Activated T-cell treated with anti-CD3 and anti-CD28 coated beads for 4 hours (primary cell): Measurements from ENCODE around the gene JCAD.
"Not testable (repeated sequence)": the region's sequence is repeated elsewhere in the genome, so short reads cannot be mapped to it uniquely, and the experiment has no call there.

Experiments used
- DNase-seq: peaks from one replicate; pipeline ENCODE4 v3.0.0-alpha.2; 2020

The JCAD gene

GRCh38 chr10:30017966-30018365 lies 41.4 kb downstream of the JCAD start:
- no peak for DNase-seq

DNA sequence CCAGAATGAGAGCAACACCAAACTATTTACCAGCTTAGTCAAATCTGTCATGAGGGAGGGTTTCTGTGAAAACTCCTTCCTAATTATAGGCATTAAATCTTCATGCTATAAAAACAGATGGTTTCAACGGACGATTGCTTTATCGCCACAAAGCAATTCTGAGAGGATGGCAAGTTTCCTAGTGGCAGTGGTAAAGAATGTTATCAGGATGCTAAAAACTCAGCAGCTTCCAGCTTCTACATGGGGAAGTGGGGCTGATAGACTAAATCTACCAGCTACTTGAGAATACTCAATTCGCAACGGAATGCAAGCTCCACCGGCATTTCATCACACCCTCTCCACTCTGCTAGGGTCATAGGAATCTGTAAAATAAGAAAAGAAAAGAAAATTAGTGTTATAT lies 41.8 kb downstream of the JCAD start:
- DNase-seq = no peak

DNA sequence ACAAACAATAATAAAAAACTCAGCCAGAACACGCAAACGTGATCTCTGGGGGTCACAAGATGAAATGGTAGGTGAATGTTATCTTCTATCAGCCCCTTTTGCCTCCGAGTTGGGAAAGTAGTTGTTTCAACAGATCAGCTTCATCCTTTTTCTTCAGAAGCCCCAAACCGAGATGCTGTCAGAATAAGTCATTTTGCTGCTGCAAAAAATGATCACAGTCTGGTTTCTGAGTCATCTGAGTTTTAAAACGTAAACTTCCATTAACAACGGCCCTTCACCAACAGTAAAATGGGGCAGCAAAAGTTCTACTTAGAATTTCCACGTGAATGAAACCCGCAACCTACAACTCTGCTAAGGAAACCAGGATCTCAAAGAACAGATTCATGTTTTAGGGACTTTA lies 44.9 kb downstream of the JCAD start:
- DNase-seq = no peak

- DNase-seq = no peak
Observed at GRCh38 chr10:30013757-30014156, 45.6 kb downstream of the JCAD start.

GRCh38 chr10:30011956-30012647 lies 47.3 kb downstream of the JCAD start:
- no peak for DNase-seq

DNA sequence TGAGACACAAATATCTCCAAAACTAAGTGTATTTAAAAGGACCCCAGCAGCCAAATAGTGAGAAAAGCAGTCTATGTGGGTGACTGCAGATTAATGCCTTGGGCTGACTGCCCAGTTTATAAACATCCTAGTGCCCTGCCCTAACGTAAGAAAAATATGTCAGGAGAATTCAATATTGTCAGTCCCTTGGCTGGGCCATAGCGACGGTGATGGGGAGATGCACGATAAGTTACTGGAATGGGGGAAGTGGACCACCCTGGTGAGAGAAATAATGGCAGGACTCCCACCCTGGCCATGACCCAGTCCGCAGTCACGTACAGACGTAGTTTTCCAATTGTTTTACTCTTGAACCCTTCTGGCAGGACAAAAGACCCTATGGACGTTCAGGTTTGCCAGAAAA lies 48.0 kb downstream of the JCAD start:
- no peak for DNase-seq

- DNase-seq = no peak
Observed at GRCh38 chr10:30007406-30007805, 52.0 kb downstream of the JCAD start.

GRCh38 chr10:30006410-30006809 lies 53.0 kb downstream of the JCAD start:
- DNase-seq = no peak

- not testable (repeated sequence) for DNase-seq
Observed at GRCh38 chr10:30005116-30005515, 54.3 kb downstream of the JCAD start.

DNA sequence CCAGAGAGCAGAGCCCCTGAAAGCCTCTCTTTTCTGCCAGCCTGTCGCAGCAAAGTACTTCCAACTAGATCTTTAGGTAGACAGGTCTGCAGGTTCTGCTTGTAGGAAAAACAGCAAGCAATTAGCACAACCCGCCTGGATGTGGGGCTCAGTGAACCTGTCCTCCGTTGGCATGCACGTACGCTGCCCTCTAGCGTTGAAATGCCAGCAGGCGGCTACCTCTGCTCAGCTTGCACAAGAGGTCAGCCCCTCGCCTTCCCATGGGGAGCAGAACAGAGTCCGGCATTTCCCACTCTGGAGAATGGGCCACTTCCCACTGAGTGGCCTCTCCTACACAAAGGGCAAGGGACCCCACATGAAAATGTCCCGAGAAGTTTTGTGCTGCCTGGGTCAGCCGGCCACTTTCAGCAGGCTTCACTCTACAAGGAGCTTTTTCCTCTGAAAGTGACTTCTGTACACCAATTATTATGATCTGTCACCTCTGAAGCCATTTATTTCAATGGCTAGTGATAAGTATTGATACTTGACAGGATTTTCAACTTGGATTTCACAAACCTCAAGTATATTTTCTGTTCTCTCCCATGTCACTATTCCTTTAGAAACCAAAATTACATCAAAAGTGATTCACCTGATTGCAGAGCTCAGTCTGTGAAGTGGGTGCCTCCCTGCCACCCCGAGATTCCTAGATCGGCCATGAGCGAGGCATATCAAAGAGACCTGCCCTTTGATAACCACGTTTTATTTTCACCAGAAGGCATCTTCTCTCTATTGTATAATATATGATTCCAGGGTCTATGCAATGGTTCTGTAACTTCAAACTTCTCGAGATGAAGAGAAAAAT lies 56.7 kb downstream of the JCAD start:
- peak; percentile 36 for DNase-seq

GRCh38 chr10:30000802-30001571 lies 58.4 kb downstream of the JCAD start:
- no peak for DNase-seq

- DNase-seq = peak; percentile 66
Observed at GRCh38 chr10:29998142-29998808, 61.1 kb downstream of the JCAD start.

DNA sequence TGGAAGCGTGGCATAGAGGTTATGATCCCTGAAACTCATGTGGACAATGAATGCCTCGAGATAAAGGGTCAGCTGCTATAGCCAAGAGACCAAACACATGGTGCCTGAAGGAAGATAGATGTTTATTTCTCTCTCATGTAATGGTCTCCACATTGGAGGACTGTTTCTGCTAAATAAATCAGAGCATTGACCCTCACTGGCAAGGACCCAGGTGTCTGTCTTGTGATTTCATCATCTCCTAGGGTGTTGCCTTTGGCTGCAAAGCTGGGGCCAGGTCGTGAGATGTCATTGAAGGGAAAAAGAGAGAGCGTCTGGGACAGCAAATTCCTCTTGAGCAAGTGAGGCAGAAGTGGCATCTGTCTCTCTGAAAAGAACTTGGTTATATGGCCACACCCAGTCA lies 64.6 kb downstream of the JCAD start:
- DNase-seq = no peak

DNA sequence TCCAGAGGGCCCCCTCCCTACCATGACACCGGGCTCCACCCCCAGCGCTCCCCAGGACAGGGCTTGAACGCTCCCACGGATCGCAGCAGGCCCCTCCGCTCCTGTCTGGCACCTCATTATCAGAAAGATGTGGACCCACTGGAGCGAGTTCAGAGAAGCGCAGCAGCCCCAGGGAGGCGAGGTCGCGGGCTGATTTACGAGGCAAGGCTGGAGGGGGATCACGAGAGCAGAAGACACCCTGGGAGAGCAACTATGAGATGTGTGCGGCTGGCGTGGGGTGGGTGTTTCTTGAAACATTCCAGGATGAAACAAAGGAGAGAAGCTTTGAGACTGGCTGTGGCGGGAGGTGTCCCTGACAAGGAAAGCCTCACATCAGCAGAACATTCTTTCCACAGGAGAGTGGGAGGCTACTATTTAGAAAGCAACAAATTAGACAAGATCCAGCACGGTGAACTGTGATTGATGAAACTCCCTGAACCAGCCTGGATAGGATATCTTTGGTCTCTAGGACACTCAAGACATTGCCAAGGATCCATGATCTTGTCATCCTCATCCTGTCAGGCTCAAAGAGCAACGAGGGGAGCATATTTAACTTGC lies 66.0 kb downstream of the JCAD start:
- DNase-seq = no peak

DNA sequence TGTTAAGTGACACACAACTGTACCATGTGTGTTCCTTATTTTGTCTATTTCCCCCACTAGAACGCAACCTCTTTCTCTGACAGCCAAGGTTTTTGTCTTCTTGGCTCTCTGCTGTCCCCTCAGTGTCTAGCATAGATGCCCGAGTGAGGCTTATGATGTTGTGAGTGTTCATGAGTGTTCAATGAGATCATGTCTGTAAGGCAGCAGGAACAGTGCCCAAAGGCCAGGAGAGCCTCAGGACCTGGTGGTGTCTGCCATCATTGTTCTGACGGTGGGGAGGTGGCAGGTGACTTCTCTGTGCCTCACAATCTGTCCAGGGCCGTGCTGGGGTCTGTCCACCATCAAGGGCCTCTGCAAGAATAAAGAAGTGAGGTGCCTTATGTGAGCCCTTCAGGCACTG lies 66.5 kb downstream of the JCAD start:
- no peak for DNase-seq

GRCh38 chr10:29991382-29991781 lies 68.0 kb downstream of the JCAD start:
- DNase-seq = no peak

- DNase-seq = no peak
Observed at GRCh38 chr10:29987471-29987870, 71.9 kb downstream of the JCAD start.

DNA sequence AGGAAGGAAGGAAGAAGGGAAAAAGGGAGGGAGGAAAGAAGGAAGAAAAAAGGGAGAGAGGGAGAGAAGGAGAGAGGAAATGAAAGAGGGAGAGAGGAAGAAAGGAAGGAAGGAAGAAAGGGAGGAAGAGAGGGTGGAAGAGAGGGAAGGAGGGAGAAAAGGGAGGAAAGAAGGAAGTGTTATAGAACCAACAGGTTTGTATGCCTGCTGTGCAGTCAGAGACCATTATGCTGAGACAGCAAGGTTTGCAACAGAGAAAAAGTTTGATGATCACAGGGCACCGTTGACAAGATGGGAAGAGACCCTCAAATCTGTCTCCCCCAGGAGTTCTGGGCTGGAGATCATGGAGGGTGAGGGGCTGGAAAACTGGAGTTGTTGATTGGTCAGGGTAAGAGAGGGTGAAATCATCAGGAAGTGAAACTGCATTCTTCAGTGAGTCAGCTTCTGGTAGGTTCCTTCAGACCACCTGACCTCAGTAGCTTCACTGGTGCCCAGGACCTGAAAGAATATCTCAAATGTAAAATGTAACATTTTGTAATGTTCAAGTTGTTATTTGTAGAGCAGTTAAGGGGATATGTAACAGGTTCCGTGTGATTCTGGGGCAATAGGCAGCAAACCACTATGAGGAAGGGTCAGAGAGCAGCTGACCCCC lies 76.3 kb downstream of the JCAD start:
- no peak for DNase-seq

DNA sequence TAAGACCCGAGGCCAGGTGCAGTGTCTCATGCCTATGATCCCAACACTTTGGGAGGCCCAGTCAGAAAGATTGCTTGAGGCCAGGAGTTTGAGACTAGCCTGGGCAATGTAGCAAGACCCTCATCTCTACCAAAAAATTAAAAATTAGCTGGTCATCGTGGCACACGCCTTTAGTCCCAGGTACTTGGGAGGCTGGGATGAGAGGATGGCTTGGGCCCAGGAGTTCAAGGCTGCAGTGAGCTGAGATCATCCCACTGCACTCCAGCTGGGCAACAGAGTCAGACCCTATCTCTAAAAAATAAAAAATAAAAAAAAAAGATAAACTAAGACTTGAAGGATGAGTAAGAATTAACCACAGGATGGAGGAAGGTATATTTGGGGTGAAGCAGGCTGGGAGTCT lies 77.9 kb downstream of the JCAD start:
- DNase-seq = no peak

DNA sequence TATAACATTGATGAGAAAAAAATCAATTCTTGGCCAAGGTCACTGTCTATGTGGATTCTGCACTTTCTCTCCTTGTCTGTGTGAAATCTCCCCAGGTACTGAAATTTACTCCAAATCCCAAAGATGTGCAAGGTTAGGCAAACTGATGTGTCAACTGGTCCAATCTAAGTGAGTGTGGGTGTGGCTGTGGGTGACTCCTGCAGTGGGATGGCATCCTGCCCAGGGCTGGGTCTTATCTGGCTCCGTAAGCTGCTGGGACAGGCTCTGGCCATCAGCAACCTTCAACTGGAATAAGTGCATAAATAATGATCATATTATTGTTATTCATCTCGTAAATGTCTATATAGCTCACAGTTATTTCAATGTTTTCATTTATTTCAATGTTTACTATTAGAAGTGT lies 79.3 kb downstream of the JCAD start:
- no peak for DNase-seq

DNA sequence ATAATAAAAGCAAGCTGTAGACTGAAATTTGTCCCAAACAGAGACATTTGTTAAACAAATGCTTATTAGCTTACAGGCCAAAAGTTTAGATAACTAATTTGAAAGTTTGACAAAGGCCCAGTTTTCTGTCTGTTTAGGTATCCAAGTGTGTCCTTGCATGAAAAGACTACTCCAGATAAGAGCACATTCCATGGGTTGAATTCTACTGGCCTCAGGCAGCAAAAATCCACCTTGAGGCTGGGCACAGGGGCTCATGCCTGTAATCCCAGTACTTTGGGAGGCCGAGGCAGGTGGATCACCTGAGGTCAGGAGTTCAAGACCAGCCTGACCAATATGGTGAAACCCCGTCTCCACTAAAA lies 80.0 kb downstream of the JCAD start:
- DNase-seq = not testable (repeated sequence)

DNA sequence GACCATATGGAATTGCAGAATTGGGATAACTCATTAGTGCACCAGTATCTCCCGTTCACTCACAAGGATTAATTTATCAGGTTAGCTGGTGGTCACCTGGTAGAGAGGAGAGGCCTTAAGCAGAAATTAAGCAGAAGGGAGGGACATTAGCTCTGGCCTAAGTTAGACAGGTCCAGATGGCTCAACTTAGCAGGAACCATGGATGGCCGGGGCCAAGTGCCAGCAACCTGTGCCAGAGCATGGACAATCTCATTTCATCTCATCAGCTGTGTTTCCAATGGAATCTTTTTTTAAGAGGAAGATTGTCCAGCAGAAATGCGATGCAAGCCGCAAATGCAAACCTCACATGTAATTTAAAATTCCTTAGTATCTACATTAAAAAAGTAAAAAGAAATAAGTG lies 82.2 kb downstream of the JCAD start:
- DNase-seq = no peak
